Common myeloid progenitor, CD34-positive (primary cell): ENCODE results near the gene TAF1C.

Source experiments
- CTCF ChIA-PET: fragments of 350-600 bp; sonication (Branson Sonifier 250); formaldehyde crosslinking; loops from one replicate; lab custom pipeline; 2021; ENCODE audit warnings: antibody characterized with exemption; lab: Charles Lee
- POLR2A ChIA-PET: fragments of 350-600 bp; sonication (Branson Sonifier 250); formaldehyde crosslinking; loops from one replicate; lab custom pipeline; 2021; ENCODE audit warnings: antibody characterized with exemption; lab: Charles Lee
- DNase-seq, 3 donors: peaks; one replicate each; pipeline versions ENCODE4 v3.0.0 to v3.0.0-alpha.2; 2013
- H3K27ac ChIP-seq, 2 experiments: 1 replicate in 1 of 2; 2 replicates in 1 of 2; pipeline ENCODE4 v1.7.0; 2013; ENCODE audit warnings: inconsistent platforms in 2 of 2, low read length in 2 of 2, mild to moderate bottlenecking in 2 of 2, low read depth in 1 of 2, moderate library complexity in 1 of 2; ENCODE audit not compliant: severe bottlenecking in 2 of 2, insufficient read depth in 1 of 2, poor library complexity in 1 of 2
- H3K27me3 ChIP-seq, 5 experiments: replicated peaks in 2 of 5; 1 replicate in 3 of 5; 2 replicates in 2 of 5; pipeline versions ENCODE4 v1.6.1 to v1.7.0; 2013; ENCODE audit warnings: low read length in 4 of 5, mild to moderate bottlenecking in 2 of 5, moderate library complexity in 2 of 5, inconsistent platforms in 1 of 5; ENCODE audit not compliant: insufficient read depth in 5 of 5, control insufficient read depth in 4 of 5
- H3K36me3 ChIP-seq, 4 experiments: 1 replicate in 2 of 4; 2 replicates in 2 of 4; pipeline versions ENCODE4 v1.6.1 to v1.7.0; 2013; ENCODE audit warnings: low read length in 3 of 4, control low read depth in 1 of 4, mild to moderate bottlenecking in 1 of 4; ENCODE audit not compliant: control insufficient read depth in 4 of 4, insufficient read depth in 4 of 4
- H3K4me1 ChIP-seq, 4 experiments: 1 replicate in 3 of 4; 2 replicates in 1 of 4; pipeline versions ENCODE4 v1.6.1 to v1.7.1; 2013; ENCODE audit warnings: low read length in 3 of 4, mild to moderate bottlenecking in 3 of 4, control low read depth in 1 of 4, inconsistent platforms in 1 of 4, moderate library complexity in 1 of 4; ENCODE audit not compliant: control insufficient read depth in 4 of 4, insufficient read depth in 4 of 4; ENCODE audit errors: control extremely low read depth in 1 of 4
- H3K4me3 ChIP-seq, 7 experiments: 1 replicate in 4 of 7; 2 replicates in 3 of 7; pipeline versions ENCODE4 v1.5.1 to v1.7.0; 2013; ENCODE audit warnings: mild to moderate bottlenecking in 7 of 7, low read length in 6 of 7, moderate library complexity in 6 of 7, inconsistent platforms in 2 of 7, low read depth in 2 of 7, control low read depth in 1 of 7; ENCODE audit not compliant: insufficient read depth in 4 of 7, control insufficient read depth in 1 of 7; ENCODE audit errors: extremely low read depth in 1 of 7
- H3K9me3 ChIP-seq, 5 experiments: 1 replicate in 4 of 5; 2 replicates in 1 of 5; pipeline versions ENCODE4 v1.6.1 to v1.7.1; 2013; ENCODE audit warnings: low read length in 4 of 5, mild to moderate bottlenecking in 2 of 5, inconsistent platforms in 1 of 5, low read depth in 1 of 5, moderate library complexity in 1 of 5; ENCODE audit not compliant: control insufficient read depth in 4 of 5, insufficient read depth in 2 of 5; ENCODE audit errors: control extremely low read depth in 1 of 5
- WGBS: methylation state at CpG from one replicate; pipeline ENCODE4 v1.1.5; 2013; ENCODE audit not compliant: insufficient coverage; 5-methylcytosine and 5-hydroxymethylcytosine counted together

Gene TAF1C

DNA sequence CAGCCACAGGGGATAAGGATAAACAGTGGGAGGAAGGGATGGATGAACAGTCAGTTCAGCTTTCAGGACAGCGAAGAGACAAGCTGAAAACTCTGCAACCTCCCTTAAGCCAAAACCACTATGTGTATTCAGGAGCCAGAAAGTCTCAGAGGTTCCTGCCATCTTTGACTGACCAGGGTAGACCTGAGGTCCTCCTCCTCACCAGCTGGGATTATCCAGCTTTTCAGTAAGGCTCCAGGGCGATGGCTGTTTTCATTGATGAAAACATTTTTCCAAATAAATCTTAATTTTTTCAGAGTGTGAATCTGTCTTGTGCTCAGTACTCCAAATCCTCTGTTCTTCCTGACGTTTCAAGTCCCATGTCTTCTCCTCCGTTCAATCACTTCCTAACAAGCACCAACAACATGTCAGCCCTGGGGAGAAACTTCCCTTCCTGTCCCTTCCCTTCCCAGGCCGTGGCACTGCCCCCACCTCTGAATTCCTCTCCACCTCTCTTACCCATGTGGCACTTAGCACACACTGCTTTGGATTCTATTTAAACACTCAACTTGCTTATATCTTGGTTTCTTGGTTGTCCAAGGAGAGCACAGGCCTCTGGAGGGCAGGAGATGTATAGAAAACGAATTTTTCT lies 47.1 kb downstream of the TAF1C start:
- H3K4me1 ChIP-seq = peaks cover 0 to 9% (median 7%) of the 10 kb centered on the region in 4 experiments
- CTCF ChIA-PET = interaction anchor here (1.1 to 2.5 kb wide), 8 partner anchors 8 to 55 kb away, joined by 3 to 13 read pairs (median 4); partner anchors contain the start of gene MBTPS1
- POLR2A ChIA-PET = no interaction called here
- 97% methylated on average over 4 of the region's 6 CpGs for WGBS
- peak overlapping the region in 1 of 2 experiments; percentile 31 for H3K27ac ChIP-seq
- no peak overlapping the region for H3K4me3 ChIP-seq
- H3K27me3 ChIP-seq = peaks cover 0 to 4% (median 0%) of the 10 kb centered on the region in 5 experiments
- no peaks in the 10 kb centered on the region for H3K9me3 ChIP-seq
- H3K36me3 ChIP-seq = no peaks in the 10 kb centered on the region
- DNase-seq = no peak

- WGBS = 91% methylated on average over 14 of the region's 14 CpGs
- no peak for DNase-seq
- ChIA-PET POLR2A (no interaction called here), CTCF (interaction anchor here (1.1 to 2.5 kb wide), 9 partner anchors 8 to 55 kb away, joined by 3 to 13 read pairs (median 4); partner anchors contain the start of gene MBTPS1)
- no peak overlapping the region for H3K4me3 ChIP-seq
- H3K27ac ChIP-seq = peak overlapping the region in 1 of 2 experiments; percentile 82
- peaks cover 0 to 7% (median 3%) of the 10 kb centered on the region in 4 experiments for H3K4me1 ChIP-seq
- no peaks in the 10 kb centered on the region for H3K9me3 ChIP-seq
- peaks cover 0 to 4% (median 0%) of the 10 kb centered on the region in 5 experiments for H3K27me3 ChIP-seq
- H3K36me3 ChIP-seq = no peaks in the 10 kb centered on the region
These were observed 47.8 kb downstream of the TAF1C start for GRCh38 chr16:84138824-84139627.

DNA sequence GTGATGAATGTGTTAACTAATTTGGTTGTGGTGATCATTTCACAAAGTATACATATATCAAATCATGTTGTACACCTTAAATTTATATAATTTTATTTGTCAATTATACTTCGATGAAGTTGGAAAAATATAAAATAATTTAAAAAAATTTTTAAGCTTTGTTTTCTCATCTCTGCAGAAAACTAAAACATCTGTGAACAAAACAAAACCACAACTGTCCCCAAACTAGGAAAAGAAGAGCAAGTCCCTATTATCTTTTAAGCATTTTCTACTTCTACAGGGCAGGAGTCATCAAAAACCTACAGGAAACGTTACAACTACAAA lies 48.4 kb downstream of the TAF1C start:
- no peak for DNase-seq
- peak overlapping the region in 1 of 2 experiments; percentile 82 for H3K27ac ChIP-seq
- no peak overlapping the region for H3K4me3 ChIP-seq
- WGBS = no CpG with 5 or more reads among the region's 2 CpGs
- H3K36me3 ChIP-seq = no peaks in the 10 kb centered on the region
- H3K4me1 ChIP-seq = peaks cover 0 to 2% (median 0%) of the 10 kb centered on the region in 4 experiments
- ChIA-PET POLR2A (no interaction called here), CTCF (interaction anchor here (1.1 to 2.5 kb wide), 5 partner anchors 16 to 49 kb away, joined by 3 to 13 read pairs (median 5); partner anchors contain the start of gene MBTPS1)
- H3K9me3 ChIP-seq = no peaks in the 10 kb centered on the region
- H3K27me3 ChIP-seq = peaks cover 0 to 4% (median 0%) of the 10 kb centered on the region in 5 experiments

DNA sequence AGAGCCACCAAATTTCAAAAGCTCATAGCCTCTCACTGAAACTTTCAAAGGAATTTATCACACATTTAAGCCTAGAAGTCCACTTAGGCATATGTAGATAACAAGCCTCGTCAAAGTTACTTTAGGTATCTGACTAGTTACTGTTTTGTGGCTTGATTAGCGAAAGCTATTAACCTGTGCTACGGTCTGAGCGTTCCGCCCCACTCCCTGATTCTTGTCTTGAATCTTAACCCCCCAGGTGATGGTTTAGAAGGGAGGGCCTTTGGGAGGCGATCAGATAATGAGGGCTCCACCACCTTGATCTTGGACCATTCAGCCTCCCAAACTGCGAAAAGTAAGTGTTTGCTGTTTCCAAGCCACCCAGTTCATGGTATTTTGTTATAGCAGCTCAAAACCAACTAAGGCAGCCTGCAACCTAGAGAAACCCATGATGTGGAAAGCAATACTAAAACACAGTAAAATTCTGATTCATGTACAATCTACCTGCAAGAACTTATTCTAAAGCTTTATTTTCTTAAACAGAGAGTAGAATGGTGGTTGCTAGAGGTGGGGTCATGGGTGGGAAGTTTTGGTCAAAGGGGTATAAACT lies 49.0 kb downstream of the TAF1C start:
- no peak for DNase-seq
- 96% methylated on average over 4 of the region's 7 CpGs for WGBS

DNA sequence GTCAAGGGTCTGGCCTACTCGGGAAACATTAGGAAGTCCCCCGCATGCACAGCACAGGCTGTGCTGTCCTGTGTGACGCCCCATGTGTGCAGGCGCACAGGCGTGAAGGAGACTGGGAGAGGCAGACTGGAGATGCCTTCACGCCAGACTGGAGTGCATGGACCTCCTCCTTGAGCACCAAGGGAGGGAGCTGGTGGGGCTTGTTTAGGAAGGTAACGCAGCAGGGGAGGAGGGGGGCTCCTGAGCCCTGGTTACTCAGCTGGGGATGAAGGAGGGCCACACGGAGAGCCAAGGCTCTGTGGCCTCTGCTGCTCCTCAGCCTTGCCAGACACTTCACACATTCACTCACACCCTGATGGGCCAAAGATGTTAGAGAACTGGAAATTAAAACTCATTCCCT lies 49.6 kb downstream of the TAF1C start:
- H3K36me3 ChIP-seq = peaks cover 0 to 2% (median 0%) of the 10 kb centered on the region in 4 experiments
- no peak for DNase-seq
- no peak overlapping the region for H3K4me3 ChIP-seq
- ChIA-PET CTCF (no interaction called here), POLR2A (no interaction called here)
- H3K4me1 ChIP-seq = peaks cover 0 to 2% (median 0%) of the 10 kb centered on the region in 4 experiments
- peaks cover 0 to 4% (median 0%) of the 10 kb centered on the region in 5 experiments for H3K27me3 ChIP-seq
- no peaks in the 10 kb centered on the region for H3K9me3 ChIP-seq
- no peak overlapping the region for H3K27ac ChIP-seq
- 97% methylated on average over 6 of the region's 8 CpGs for WGBS

More for the DNA sequence above, 49.0 kb downstream of the TAF1C start:
- ChIA-PET POLR2A (no interaction called here), CTCF (interaction anchor here (0.6 to 1.7 kb wide), 3 partner anchors 15 to 49 kb away, joined by 3 to 5 read pairs (median 3); no protein-coding TSS in a partner anchor)
- Histone ChIP-seq H3K27me3 (peaks cover 0 to 4% (median 0%) of the 10 kb centered on the region in 5 experiments), H3K9me3 (no peaks in the 10 kb centered on the region), H3K4me1 (peaks cover 0 to 2% (median 0%) of the 10 kb centered on the region in 4 experiments), H3K36me3 (no peaks in the 10 kb centered on the region), H3K27ac (peak overlapping the region in 1 of 2 experiments; percentile 82), H3K4me3 (no peak overlapping the region)

GRCh38 chr16:84136331-84137125 lies 50.3 kb downstream of the TAF1C start:
- WGBS = 96% methylated on average over 8 of the region's 11 CpGs
- Histone ChIP-seq H3K4me1 (peaks cover 0 to 2% (median 0%) of the 10 kb centered on the region in 4 experiments), H3K36me3 (peaks cover 0 to 2% (median 0%) of the 10 kb centered on the region in 4 experiments), H3K27ac (no peak overlapping the region), H3K4me3 (no peak overlapping the region), H3K9me3 (no peaks in the 10 kb centered on the region), H3K27me3 (peaks cover 0 to 4% (median 0%) of the 10 kb centered on the region in 5 experiments)
- no peak for DNase-seq
- CTCF ChIA-PET = interaction anchor here (1.1 to 1.4 kb wide), 2 partner anchors 8 to 35 kb away, joined by 3 read pairs; partner anchors contain the start of genes DNAAF1 and HSDL1
- POLR2A ChIA-PET = no interaction called here
